ENCODE data around the gene TBC1D10A.

TBC1D10A gene

GRCh38 chr22:30320021-30320556 is 6.7 kb downstream of the TBC1D10A start:
- DNase-seq: no peak

GRCh38 chr22:30318799-30319419 is 7.8 kb downstream of the TBC1D10A start:
- no peak for DNase-seq

- DNase-seq: no peak
Measured at GRCh38 chr22:30317778-30318177, 9.0 kb downstream of the TBC1D10A start.

- DNase-seq: no peak
Measured at GRCh38 chr22:30315962-30316576, 10.7 kb downstream of the TBC1D10A start.

GRCh38 chr22:30314915-30315314 is 11.8 kb downstream of the TBC1D10A start:
- DNase-seq: no peak

- DNase-seq: no peak
Measured at GRCh38 chr22:30313527-30314363, 13.0 kb downstream of the TBC1D10A start.

GRCh38 chr22:30312053-30312452 is 14.7 kb downstream of the TBC1D10A start:
- no peak for DNase-seq

- DNase-seq: peak; percentile 55
Measured at GRCh38 chr22:30310881-30311771, 15.6 kb downstream of the TBC1D10A start.

- peak; percentile 53 for DNase-seq
Measured at GRCh38 chr22:30309951-30310741, 16.6 kb downstream of the TBC1D10A start.

- no peak for DNase-seq
Measured at GRCh38 chr22:30308518-30309230, 18.1 kb downstream of the TBC1D10A start.

GRCh38 chr22:30308093-30308492 is 18.6 kb downstream of the TBC1D10A start:
- no peak for DNase-seq

- no peak for DNase-seq
Measured at GRCh38 chr22:30307041-30307574, 19.6 kb downstream of the TBC1D10A start.

GRCh38 chr22:30306627-30307011 is 20.1 kb downstream of the TBC1D10A start:
- DNase-seq: no peak

- no peak for DNase-seq
Measured at GRCh38 chr22:30305906-30306626, 20.7 kb downstream of the TBC1D10A start.

GRCh38 chr22:30305519-30305905 is 21.2 kb downstream of the TBC1D10A start:
- DNase-seq: no peak

GRCh38 chr22:30304495-30305244 is 22.1 kb downstream of the TBC1D10A start:
- DNase-seq: peak; percentile 69

GRCh38 chr22:30302810-30303138 is 24.0 kb downstream of the TBC1D10A start:
- DNase-seq: no peak

GRCh38 chr22:30301995-30302809 is 24.5 kb downstream of the TBC1D10A start:
- no peak for DNase-seq

- no peak for DNase-seq
Measured at GRCh38 chr22:30299322-30299721, 27.4 kb downstream of the TBC1D10A start.
